Colonic mucosa (tissue), 4 donors: Measurements from ENCODE around the gene TPRN. TPM values are rescaled to one million over a fixed set of nuclear protein-coding genes. Genes with fewer than 3 reads are reported as not detected.

Experiments
- DNase-seq: peaks from one replicate; pipeline ENCODE4 v3.0.0-alpha.2; 2020
- H3K27ac ChIP-seq: fragments of 200-600 bp; one replicate; pipeline ENCODE4 v1.8.0; 2021
- H3K27me3 ChIP-seq: fragments of 200-600 bp; one replicate; pipeline ENCODE4 v1.8.0; 2021
- H3K36me3 ChIP-seq: fragments of 200-600 bp; one replicate; pipeline ENCODE4 v1.8.0; 2021
- H3K4me1 ChIP-seq: fragments of 200-600 bp; one replicate; pipeline ENCODE4 v1.8.0; 2021; ENCODE audit warnings: mild to moderate bottlenecking
- H3K4me3 ChIP-seq: fragments of 200-600 bp; one replicate; pipeline ENCODE4 v1.8.0; 2021
- H3K9ac ChIP-seq, 2 donors: one replicate each; pipeline ENCODE4 v1.7.0; 2013; ENCODE audit warnings: control low read depth in 2 of 2, low read depth in 2 of 2, low read length in 2 of 2
- H3K9me3 ChIP-seq: fragments of 200-600 bp; one replicate; pipeline ENCODE4 v1.8.0; 2021
- CTCF ChIP-seq: fragments of 200-600 bp; IDR thresholded peaks from one replicate; pipeline ENCODE4 v1.8.0; 2022; ENCODE audit warnings: antibody characterized with exemption, mild to moderate bottlenecking
- intact Hi-C: fragments of 100-400 bp; cut with DNase I; formaldehyde crosslinking; loops from one replicate; pipeline ENCODE4 v1.14.1; 2022
- total RNA-seq, 2 donors: library from RNA; stranded (reverse); fragmentation: NEBNext Ultra II Directional in 1 of 2; extraction: Animal tissue kit (Norgen Biotek cat#: 25700) in 1 of 2; gene quantifications; one replicate each; pipeline ENCODE4 v1.2.1, GENCODE V29; 2021
- donor health status: healthy.
- donor health status: DM: no; HTN: no; CAD: no.
- donor health status: DM: no; HTN: no; CAD: no.

The TPRN gene
- total RNA-seq, 2 donors from 2014 or later = 83.1 to 124 TPM

DNA sequence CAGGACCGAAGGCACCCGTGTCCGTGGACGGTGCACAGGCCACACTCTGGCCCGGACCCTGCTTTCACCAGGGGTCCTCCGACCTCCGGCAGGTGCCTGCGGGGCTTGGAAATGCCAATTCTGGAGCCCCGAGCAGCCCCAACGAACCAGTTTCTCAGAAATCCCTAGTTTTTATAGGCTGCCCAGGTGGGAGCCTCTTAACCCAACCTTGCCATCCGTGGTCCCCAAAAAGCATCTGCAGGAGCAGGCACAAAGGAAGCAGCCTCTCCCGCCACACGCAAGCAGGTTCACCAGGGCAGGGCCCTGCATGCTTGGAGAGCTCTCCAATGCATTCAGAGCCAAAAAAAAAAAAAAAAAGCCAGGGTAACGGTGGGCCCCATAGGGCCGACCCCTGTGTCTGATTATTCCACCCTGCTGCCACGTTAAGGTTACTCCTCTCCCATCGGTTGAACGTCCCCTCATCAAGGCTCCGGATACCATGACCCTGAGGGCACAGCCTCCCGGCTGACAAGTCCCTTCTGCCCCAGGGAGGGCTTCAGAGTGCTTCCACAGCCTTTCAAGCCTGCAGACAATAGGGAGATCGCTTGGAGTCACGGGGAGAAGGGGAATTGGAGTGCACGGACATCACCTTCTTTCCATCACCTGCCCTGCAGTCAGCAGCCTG is 796 bp upstream of the TPRN start:
- Histone ChIP-seq H3K27me3 (no peaks in the 10 kb centered on the region), H3K36me3 (no peaks in the 10 kb centered on the region), H3K9me3 (no peaks in the 10 kb centered on the region), H3K4me1 (peaks cover 29% of the 10 kb centered on the region), H3K27ac (peak overlapping the region; percentile 62), H3K4me3 (peak overlapping the region; percentile 50), H3K9ac (peak overlapping the region; percentile 81 to 85)
- intact Hi-C loops = no loop called here
- TF ChIP-seq CTCF = no peak
- no peak for DNase-seq

DNA sequence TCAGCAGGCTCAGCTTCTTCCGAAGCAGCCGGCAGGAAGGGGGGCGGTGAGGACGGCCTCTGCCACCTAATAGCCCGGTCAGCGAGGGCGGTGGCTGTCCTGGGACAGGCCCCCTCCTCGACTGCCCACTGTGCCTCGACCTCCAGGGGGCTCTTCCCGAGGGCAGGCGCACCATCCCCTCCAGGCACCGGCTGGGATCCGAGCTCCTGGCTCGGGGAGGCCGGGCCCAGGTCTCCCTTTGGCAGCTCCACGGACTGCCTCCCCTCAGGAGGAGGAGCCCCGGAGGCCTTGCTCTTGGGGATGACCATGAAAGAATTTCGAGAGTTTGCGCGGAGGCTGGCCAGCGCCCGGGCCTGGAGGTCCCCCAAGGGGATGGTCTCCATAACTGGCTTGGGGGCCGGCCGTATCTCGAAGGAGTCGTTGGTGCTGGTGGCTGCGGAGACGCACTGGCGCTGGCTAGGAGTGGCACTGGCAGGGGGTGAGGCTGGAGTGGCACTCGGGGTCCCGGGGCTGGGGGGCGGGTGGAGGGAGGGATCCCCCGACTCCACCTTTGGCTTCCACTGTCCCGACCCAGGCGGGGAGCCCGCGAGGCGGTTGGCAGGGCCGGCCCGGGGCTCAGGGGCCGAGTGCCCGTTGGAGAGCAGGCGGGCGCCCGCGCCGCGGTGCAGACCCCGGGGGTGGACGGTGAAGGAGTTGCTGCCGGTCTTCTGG is 975 bp downstream of the TPRN start:
- intact Hi-C loops = no loop called here
- DNase-seq = no peak
- H3K9me3 ChIP-seq = no peaks in the 10 kb centered on the region
- peak overlapping the region; percentile 50 for H3K4me3 ChIP-seq
- H3K36me3 ChIP-seq = no peaks in the 10 kb centered on the region
- H3K27me3 ChIP-seq = no peaks in the 10 kb centered on the region
- peaks cover 35% of the 10 kb centered on the region for H3K4me1 ChIP-seq
- TF ChIP-seq CTCF = no peak
- peak overlapping the region; percentile 87 to 92 for H3K9ac ChIP-seq
- peak overlapping the region; percentile 90 for H3K27ac ChIP-seq

DNA sequence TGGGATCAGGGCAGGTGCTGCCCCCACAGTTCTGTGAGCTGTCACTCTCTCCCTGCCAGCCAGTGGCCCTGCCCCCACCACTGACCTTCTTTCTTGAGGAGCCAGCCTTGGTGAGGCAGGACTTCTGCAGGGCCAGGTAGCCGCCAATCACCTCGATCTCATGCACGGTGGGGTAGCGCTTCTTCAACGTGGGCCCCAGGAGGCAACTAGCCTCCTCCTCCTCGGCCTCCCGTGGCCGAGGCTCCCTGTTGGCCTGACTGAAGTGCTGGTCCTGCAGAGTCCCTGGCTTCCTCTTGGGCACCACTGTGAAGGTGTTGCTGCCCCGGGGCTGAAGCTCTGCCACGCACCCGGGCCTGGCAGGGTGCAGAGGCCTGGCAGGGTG is 1.6 kb downstream of the TPRN start:
- TF ChIP-seq CTCF = no peak
- Histone ChIP-seq H3K36me3 (no peaks in the 10 kb centered on the region), H3K4me1 (peaks cover 33% of the 10 kb centered on the region), H3K9me3 (no peaks in the 10 kb centered on the region), H3K4me3 (peak overlapping the region; percentile 50), H3K27ac (peak overlapping the region; percentile 90), H3K9ac (peak overlapping the region; percentile 87 to 92), H3K27me3 (no peaks in the 10 kb centered on the region)
- intact Hi-C loops = no loop called here
- DNase-seq = peak; percentile 61

GRCh38 chr9:137198051-137198901 is 2.3 kb downstream of the TPRN start:
- no peak for TF ChIP-seq CTCF
- peak overlapping the region; percentile 90 for H3K27ac ChIP-seq
- H3K27me3 ChIP-seq = no peaks in the 10 kb centered on the region
- H3K36me3 ChIP-seq = no peaks in the 10 kb centered on the region
- intact Hi-C loops = no loop called here
- H3K4me3 ChIP-seq = peak overlapping the region; percentile 50
- peak overlapping the region; percentile 87 to 92 for H3K9ac ChIP-seq
- H3K9me3 ChIP-seq = no peaks in the 10 kb centered on the region
- H3K4me1 ChIP-seq = peaks cover 33% of the 10 kb centered on the region
- peak; percentile 91 for DNase-seq

DNA sequence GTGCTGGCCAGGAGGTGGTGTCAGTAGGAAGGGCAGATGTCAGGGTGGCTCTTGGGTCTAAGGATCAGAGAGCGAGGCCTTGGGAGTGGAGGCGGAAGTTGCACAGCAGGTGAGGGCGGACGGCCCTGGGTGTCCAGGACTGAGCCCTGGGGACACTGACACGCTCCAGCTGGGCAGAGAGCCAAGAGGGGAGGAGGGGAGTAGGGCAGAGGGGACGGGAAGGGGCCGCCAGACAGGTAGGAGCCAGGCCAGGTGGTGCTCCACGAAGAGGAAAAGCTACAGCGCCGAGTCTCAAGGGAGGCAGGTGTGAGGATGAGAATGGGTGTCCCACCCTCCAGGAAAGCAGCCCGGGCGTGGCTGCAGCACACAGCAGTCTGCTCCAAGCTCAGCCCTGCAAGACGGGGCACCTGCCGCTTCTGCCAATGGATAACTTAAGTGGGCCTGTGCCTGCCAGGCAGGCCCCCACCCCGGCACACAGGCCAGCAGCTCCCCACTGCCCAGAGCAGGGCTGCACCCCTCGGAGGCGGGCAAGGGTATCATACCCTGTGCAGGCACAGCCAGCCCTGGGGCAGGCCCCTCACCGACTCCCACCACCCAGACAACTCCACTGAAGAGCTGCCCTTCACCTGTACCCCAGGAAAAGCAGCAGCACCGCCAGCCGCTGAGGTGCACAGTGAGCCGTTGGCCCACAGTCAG is 4.9 kb downstream of the TPRN start:
- Histone ChIP-seq H3K27me3 (no peaks in the 10 kb centered on the region), H3K9ac (peak overlapping the region; percentile 73 to 86), H3K9me3 (no peaks in the 10 kb centered on the region), H3K27ac (peak overlapping the region; percentile 90), H3K4me3 (peak overlapping the region; percentile 50), H3K36me3 (no peaks in the 10 kb centered on the region), H3K4me1 (peaks cover 29% of the 10 kb centered on the region)
- DNase-seq = peak; percentile 96
- intact Hi-C loops = no loop called here
- TF ChIP-seq CTCF = no peak
